Cortex of kidney (tissue), 1 donor: ENCODE results near the gene ADARB2.

Experiments
- DNase-seq: peaks from one replicate; lab custom pipeline; 2025; lab: John Stamatoyannopoulos, UW

The ADARB2 gene

GRCh38 chr10:1594372-1595241, 142.7 kb downstream of the ADARB2 start:
- DNase-seq: no peak

- no peak for DNase-seq
Measured at GRCh38 chr10:1591742-1592141, 145.6 kb downstream of the ADARB2 start.

DNA sequence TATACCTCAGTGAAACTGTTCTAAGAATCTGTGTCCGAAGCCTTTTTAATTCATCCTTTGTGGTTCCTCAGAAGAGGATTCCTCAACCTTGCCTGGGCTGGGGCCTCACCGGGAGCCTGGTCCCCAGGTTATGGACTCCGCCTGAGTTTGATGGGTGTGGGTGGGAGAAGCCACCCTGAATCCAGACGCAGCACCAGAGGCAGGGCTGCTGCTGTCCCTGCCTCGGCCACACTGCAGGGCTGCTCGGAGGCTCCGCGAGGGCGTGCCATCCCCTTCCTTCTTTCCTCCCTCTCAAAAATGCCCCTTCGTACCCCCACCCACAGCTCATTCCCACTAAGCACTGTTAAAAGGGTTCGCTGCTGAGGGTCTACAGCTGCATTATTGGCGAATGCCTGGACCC, 146.3 kb downstream of the ADARB2 start:
- no peak for DNase-seq

- DNase-seq: no peak
Measured at GRCh38 chr10:1589257-1589656, 148.1 kb downstream of the ADARB2 start.

GRCh38 chr10:1582739-1583138, 154.6 kb downstream of the ADARB2 start:
- DNase-seq: no peak

- DNase-seq: no peak
Measured at GRCh38 chr10:1581189-1581588, 156.1 kb downstream of the ADARB2 start.

GRCh38 chr10:1579671-1580070, 157.7 kb downstream of the ADARB2 start:
- no peak for DNase-seq

GRCh38 chr10:1579141-1579491, 158.2 kb downstream of the ADARB2 start:
- no peak for DNase-seq

- DNase-seq: no peak
Measured at GRCh38 chr10:1578392-1579140, 158.8 kb downstream of the ADARB2 start.

- no peak for DNase-seq
Measured at GRCh38 chr10:1577945-1578344, 159.4 kb downstream of the ADARB2 start.

DNA sequence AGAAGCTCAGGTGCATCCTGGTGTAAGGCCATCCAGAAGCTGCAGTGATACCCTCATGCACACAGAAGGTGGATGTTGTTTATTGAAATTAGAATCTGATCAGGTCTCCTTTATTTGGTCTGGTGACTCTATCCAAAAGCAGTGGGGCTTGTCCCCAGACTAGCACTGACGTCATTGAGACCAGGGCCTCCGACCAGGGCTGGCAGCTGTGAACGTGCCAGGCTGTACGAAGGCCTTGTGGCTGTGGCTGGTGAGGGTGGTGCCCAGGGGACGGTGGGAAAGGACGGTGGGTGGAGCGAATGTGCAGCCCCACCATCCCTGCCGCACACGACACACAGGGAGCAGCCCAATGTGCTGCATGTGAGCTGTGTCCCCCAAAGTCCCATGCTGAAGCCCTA, 160.0 kb downstream of the ADARB2 start:
- no peak for DNase-seq

GRCh38 chr10:1576467-1577372, 160.6 kb downstream of the ADARB2 start:
- no peak for DNase-seq

DNA sequence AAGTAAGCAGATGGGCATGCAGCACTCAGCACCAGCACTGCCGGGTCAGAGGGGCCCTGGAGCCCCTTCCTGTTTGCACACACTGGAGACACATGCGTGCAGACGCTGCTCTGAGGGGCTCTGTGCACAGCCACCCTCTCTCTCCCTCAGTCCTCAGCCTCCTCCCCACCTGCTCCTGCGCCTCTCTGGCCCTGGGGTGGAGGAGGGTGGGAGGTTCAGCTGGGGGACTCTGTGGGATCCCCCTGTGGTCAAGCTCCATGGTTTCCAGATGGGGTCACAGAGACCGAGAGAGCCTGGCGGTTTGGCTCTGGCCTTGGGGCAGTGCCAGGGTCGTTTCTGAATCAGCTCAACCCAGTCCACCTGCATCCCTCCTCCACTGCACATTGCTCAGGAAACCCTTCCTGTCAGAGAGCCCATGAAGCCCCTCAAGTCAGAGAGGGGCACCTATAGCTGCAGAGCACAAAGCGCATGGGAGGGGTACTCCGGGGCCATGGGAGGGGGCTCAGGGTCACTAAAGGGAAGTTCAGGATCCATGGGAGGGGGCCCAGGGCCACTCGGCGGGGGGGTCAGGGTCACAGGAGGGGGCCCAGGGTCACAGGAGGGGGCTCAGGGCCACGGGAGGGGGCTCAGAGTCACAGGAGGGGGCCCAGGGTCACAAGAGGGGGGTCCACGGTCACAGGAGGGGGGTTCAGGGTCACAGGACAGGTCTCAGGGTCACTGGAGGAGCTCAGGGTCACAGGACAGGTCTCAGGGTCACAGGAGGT, 161.7 kb downstream of the ADARB2 start:
- DNase-seq: no peak

- DNase-seq: no peak
Measured at GRCh38 chr10:1574719-1575118, 162.6 kb downstream of the ADARB2 start.

GRCh38 chr10:1573981-1574380, 163.3 kb downstream of the ADARB2 start:
- no peak for DNase-seq

DNA sequence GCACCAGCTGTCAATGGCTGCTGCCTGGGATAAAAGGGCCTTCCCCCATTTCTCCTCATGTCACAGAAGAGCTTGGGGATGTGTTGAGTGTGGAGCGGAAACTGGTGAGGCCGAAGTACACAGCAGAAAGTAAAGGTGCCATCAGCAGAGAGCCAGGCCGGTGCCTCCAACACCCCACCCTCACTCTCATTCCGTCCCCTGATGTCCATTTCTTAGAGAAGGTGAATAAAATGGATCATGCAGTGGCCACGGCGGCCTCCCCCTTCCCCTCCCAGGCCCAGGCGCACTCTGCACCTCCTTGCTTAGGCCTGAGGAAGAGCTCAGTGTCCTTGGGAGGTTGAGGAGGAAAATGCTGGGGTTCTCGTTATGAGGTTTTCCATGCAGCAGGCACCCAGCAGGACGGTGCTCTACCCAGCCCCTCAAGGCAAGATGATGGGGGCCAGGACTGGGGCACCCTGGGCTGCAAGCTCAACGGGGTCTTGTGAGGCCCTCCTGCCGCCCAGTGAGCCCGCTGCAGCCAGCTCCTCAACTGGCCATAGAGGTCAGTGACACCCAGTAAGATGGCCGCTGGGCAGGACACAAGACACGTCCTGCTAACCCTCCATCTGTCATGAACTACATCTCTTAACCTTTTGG, 163.9 kb downstream of the ADARB2 start:
- no peak for DNase-seq

DNA sequence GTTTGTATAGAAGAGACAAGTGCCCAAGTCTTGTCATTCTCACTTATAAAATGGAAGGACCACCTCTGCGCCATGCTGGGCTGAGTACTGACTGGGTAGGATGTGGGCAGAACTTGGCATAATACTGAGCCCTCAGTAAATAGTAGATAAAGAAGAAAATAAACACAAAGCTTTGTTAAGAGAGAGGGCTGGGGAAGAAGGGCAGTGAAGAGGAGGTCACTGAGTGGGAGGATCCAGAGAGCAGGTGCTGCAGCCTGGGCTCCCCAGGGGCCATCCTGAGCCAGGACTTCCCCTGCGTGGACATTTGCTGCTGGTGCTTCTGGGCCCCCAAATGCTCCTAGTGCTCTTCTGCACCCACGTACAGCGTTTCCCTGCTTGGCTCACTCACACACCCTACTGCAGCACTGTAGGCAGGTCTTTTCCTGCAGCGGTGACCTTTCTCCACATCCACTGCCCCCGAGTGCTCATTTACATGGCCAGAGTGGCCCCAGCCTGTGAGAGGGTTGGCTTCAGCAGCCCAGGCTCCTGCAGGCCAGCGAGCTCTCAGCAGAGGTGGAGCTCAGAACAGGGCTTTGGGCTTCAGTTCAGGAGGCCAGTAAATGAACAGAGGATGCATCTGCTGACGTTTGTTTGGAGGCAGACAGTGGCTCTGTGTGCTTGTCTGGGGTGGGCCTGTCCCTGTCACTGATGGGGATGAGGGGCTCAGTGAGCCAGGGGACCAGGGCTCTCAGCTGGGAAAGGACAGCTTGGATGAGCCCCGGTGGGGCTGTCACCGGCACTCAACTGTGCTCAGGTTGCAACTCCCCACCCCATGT, 164.6 kb downstream of the ADARB2 start:
- DNase-seq: no peak

GRCh38 chr10:1571587-1572237, 165.6 kb downstream of the ADARB2 start:
- no peak for DNase-seq

DNA sequence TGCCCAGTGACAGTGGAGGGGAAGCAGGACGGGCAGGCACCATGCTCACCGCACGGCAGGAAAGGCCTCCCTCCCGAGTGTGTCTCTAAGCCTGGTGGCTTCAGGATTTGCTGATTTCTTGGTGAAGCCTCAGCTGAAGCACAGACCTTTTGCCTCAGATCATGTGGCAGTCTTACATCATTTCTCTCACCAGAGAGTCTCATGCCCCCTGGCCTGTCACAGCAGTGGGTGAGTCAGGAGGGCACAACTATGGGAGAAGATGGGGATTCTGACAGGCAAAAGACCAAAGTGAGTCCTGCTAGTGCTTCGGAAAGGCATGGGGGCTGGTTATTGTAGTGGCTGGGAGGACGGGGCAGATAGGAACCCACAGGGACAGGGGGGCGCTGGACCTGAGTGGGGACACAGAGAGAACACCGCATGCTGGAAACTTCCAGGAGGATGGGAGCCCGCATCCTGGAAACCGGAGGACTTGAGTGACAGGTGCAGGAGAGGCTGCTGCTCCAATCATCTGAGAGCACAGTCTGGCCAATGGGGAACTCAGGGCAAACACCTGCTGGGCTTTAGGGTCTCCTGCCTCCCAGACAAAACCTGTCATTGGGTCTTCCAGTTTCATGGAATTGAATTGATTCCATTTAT, 166.8 kb downstream of the ADARB2 start:
- DNase-seq: no peak
